GM19025 (cell line): ENCODE results near the gene MCOLN3.
A peak's percentile ranks its signal among the peaks of the same experiment; 100 is the strongest.
"Not testable (repeated sequence)": the region's sequence is repeated elsewhere in the genome, so short reads cannot be mapped to it uniquely, and the experiment has no call there.

Source experiments
- ATAC-seq: cut with Tn5 transposase; IDR thresholded peaks from one replicate; pipeline ENCODE4 v1.9.1; 2021; ENCODE audit warnings: mild to moderate bottlenecking, low read depth, moderate library complexity; ENCODE audit not compliant: unreplicated experiment

The MCOLN3 gene

DNA sequence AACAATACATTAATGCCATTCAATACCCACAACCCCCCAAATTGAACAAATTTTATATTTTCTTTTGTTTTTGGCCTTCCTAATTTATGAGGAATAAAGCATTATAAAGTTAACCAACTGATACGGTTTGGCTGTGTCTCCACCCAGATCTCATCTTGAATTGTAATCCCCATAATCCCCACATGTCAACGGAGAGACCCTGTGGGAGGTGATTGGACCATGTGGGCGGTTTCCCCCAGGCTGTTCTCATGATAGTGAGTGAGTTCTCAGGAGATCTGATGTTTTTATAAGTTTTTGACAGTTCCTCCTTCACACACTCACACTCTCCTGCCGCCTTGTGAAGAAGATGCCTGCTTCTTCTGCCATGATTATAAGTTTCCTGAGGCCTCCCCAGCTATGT, 6.4 kb upstream of the MCOLN3 start:
- ATAC-seq = no peak

DNA sequence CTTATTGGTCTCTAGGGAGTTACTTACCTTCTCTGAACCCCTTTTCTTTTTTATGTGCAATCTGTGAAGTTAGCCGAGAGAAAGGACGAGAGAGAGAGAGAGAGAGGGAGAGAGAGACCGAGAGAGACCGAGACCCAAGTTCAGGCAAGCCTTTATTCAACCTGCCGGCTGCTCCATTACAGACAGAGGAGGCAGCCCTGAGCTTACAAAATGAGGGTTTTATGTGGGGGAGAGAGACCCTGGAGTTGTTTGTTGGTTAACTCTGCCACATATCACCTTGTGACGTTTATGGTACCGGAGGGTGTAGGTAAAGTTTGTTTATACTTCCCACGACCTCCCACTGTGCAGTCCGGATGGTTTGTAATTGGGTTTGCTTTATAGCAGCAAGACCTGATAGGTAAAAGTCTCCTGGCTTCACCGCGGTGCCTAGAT, 1.5 kb upstream of the MCOLN3 start:
- no peak for ATAC-seq

DNA sequence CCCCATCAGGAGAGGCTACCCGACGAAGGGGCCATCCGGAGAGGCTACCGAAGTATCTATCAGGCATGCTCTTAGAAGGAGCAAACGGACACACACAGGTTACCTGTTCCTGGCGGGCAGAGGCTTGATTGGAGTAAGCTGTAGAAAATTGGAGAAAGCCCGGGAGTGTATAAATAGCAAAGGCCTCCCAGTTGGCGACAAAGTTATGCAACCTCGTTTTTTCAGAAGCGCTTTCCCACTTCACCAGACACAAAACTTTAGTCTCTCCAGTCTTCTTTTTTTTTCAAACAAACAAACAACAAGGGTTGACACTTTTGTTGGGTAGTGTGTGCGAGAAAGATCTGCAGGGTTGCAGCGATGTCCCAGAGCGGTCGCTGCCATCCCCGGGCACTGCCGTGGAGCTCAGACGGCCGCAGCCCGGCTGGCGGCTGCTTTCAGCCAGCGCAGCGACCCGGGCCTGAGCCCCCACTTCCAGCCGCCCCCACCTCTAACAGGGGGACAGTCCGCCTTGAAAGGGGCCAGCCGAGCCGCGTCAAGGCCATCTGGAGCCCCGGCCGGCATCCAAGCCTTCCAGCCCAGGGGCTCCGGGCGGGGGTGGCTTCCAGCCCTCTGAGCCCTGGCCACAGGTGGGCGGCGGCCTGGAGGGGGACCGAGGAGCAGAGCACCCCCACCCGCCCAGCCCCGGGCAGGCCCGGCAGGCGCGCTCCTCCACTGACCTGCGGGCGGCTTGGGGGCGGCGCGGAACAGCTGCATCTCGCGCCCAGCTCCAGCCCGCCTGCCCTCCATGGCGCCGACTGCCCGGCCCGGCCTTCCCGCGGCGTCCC, 616 bp downstream of the MCOLN3 start:
- peak; percentile 47 for ATAC-seq

DNA sequence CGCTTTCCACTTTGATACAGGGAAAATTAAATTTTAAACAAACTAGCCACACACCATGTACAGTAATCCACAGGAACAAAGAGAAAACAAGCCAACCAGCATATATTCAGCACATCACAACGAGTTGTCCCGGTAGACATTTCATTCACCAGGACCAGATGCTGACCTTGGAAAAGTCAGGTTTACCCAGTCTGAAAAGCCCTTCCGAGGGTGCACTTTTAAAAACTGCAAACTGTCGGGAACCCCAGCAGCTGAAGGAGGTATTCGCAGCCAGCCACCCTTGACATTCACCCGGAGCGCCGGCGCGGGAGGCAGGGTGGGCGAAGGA, 1.2 kb downstream of the MCOLN3 start:
- ATAC-seq = no peak

DNA sequence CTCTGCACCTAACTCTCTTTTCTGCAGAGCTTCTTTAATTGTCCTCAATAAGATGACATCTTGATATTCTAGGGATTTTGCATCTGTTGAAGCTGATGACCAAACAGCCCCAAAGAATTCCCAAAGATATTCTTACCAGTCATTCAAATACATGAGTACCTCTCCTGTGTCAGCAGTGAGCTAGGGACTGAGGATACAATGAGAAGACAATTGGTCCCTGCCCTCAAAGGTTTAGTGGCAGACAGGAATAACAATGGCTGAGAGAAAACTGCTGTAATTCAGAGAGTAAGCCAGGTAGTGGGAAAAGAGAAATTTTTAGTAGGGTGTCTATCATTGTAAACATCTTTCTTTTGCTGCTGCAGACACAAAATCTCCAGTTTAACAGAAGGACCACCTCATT, 5.9 kb downstream of the MCOLN3 start:
- no peak for ATAC-seq

DNA sequence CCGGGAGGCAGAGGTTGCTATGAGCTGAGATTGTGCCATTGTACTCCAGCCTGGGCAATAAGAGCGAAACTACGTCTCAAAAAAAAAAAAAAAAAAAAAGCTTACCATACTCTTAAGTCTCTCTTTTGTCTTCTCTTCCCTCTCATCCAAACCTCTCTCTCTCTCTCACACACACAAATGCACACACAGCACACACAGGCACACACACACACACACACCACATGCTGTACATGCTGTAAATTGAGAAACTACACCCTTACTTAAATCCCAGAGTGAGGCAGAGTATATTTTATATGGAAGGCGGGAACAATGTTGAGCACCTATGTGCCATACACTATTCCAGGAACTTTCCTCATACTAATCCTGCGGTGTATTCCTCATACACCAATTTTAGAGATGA, 6.5 kb downstream of the MCOLN3 start:
- no peak for ATAC-seq

DNA sequence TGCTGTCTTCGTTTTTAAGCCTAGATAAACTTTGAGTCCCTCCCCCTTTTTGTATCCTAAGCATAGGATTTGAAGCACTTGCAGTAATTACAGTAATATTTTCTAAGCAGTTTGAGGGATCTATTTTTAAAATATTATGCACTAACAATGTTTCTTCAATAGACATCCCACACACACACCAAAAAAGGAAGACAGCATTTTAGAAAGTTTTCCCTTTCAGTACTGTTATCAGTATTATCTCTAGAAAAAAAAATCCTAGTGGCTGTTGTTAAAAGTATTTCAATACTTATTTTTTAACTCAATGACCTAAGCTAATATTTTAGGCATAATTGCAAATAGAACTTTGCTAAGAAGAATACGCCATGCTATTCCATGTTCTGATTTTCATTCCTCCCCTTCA, 15.1 kb downstream of the MCOLN3 start:
- ATAC-seq = no peak

DNA sequence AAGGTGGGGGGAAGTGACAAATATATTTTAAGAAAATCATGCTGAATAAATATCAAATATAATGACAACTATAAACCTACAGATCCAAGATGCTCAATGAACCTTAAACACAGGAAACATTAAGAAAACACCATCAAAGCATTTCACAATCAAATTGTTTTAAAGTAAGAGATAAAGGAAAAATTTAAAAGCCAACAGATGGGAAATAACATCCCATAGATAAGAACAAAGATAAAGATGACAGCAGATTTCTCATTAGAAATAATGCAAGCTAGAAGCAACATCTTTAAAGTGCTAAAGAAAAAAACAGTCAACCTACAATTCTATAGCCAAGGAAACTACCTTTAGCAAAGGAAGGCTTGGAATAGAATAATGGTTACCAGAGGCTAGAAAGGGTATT, 17.8 kb downstream of the MCOLN3 start:
- ATAC-seq = no peak

DNA sequence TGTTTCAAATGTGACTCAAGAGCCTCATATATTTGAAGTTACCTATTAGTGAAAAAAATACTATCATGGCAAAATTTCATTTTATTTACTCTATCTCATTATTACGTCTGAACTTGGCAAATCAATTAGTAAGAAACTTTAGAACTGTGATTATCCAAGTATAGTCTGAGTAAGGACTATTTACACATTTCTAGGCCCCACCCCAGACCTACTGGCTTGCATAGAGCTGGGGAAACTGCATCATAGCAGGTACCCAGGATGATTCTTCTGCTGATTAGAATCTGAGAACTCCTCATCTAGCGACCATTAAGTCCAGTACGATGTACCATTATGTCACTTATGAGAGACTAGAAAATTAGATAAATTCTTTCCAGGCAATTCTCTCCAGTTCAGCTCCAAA, 20.1 kb downstream of the MCOLN3 start:
- ATAC-seq = no peak

DNA sequence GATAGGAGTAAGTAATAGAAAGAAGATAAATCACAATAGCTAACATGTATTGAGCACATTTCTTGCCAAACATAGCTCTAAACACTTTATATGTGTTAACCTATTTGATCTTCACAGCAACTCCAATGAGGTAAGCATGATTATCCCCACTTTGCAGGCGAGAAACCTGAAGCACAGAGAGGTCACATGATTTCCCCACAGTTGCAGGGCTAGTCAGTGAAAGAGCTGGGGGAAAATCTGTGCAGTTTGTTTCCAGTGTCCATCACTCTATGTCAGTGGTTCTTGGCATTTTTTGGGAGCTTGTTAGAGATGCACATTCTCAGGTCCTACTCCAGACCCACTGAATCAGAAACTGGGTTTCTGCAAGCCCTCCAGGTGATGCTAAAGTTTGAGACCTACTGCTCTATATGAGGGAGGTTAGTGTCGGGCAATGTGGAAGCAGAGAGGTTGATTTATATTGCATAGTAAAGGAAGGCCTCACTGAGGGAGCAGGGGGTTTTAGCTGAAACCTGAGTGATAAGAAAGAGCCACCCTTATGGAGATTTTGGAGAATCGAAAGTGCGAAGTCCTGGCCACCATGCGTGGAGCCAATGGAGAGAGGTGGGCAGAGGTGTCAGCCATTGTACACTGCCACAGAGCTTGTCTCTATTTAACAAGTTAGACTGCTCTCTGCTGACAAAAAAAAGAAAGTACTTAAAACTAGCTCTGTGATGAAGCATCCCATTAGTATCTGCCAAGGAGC, 20.9 kb downstream of the MCOLN3 start:
- ATAC-seq = peak; percentile 83

DNA sequence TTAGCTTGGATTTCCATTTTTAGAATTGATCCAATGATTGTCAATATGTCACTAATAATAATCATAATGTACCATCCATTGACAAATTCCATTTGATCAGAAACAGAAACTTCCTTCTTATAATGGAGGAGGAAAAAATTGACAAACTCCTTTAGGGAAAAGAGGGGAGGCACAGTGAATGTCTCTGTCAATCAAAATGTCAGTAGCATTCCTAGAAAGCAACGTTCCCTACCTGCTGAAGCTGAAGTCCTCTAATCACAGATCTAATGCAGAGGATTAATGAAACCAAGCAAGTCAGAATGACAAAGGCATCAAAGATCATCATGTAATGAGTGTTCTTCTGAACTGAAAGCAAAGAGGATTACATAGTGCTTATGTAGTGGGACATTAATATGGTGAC, 22.4 kb downstream of the MCOLN3 start:
- ATAC-seq = no peak

DNA sequence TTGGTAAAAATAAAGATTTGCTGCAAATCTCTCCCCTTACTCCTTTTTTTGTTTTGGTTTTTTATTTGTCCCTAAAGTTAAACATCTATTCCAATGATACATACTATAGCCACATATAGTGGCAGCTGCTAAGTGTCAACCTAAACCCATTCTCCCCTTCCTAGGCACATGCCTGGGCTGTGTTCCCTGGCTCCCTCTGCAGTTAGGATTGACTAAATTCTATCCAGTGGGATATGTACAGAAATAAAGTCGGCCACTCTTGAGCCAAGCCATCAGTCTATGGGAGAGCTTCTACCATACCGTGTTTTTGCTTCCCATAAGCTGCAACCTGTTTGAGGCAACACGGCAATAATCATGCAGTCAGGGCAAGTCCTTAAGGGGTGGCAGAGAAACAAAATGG, 23.6 kb downstream of the MCOLN3 start:
- no peak for ATAC-seq

DNA sequence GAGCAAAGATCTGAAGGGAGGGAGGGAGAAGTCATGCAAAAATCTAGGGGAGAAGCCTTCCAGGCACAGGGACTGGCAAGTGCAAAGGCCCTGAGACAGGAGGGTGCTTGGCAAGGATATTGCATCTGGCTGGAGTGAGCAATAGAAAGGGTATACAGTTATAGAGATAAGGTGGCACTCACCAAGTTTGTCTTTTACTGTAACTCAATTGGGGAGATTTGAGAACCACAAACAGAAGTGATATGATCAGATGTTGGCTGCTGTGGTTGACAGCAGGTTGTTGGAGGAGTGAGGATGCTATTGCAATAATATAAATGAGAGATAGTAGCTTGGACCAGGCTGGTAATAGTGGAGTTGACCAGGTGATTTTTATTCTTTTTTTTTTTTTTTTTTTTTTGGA, 25.6 kb downstream of the MCOLN3 start:
- no peak for ATAC-seq

DNA sequence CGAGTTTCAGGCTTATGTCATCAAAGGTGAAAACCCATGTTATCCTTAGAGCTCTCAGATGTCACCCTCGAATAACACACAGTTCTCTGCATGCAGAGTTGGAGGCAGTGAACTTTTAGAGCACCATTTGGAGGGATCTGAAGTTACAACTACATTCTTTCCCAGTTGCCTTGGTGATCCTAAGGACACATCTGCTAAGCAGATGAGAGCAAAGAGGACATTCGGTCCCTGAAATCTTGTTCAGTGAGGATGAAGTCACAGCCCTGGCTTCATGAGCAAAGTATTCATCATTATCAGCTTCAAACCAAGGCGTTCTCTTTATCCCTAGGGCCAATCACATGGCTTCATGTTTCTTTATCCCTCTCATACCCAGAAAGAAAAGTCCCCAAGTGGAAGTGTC, 28.3 kb downstream of the MCOLN3 start:
- no peak for ATAC-seq

DNA sequence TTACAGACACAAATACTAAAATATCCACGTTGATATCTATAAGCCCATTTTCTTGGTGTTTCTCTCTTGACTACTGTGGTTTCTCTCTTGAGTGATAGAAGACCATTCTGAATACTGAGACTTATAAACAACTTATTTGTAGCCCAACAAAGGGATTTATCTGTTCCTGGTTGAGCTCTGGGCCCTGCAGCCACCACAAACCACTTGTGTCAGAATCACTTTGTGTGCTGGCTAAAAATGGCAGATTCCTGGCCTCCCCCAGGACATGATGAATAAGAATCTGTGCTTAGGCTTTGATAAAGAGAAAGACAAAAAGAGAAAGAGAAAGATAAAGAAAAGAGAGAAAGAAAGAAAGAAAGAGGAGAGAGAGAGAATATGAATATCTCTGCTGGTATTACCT, 32.5 kb downstream of the MCOLN3 start:
- ATAC-seq = no peak

DNA sequence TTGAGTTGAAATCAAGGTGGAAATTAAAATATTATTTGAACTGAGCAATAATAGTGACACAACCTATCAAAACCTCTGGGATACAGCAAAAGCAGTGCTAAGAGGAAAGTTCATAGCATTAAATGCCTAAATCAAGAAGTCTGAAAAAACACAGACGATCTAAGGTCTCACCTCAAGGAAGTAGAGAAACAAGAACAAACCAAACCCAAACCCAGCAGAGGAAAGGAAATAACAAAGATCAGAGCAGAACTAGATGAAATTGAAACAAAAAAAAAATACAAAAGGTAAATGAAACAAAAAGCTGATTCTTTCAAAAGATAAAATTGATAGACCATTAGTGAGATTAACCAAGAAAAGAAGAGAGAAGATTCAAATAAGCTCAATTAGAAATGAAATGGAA, 42.7 kb downstream of the MCOLN3 start:
- not testable (repeated sequence) for ATAC-seq

DNA sequence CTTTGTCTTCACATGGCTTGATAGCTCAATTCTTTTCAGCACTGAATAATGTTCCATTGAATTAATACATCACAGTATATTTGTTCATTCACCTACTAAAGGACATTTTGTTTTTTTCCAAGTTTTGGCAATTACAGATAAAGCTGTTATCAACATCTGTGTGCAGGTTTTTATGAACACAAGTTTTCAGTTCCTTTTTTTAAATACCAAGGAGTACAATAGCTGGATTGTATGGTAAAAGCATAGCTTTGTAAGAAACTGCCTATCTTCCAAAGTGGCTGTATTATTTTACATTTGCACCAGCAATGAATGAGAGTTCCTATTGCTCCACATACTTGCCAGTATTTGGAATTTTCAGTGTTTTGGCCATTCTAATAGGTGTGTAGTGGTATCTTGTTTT, 46.6 kb downstream of the MCOLN3 start:
- no peak for ATAC-seq

DNA sequence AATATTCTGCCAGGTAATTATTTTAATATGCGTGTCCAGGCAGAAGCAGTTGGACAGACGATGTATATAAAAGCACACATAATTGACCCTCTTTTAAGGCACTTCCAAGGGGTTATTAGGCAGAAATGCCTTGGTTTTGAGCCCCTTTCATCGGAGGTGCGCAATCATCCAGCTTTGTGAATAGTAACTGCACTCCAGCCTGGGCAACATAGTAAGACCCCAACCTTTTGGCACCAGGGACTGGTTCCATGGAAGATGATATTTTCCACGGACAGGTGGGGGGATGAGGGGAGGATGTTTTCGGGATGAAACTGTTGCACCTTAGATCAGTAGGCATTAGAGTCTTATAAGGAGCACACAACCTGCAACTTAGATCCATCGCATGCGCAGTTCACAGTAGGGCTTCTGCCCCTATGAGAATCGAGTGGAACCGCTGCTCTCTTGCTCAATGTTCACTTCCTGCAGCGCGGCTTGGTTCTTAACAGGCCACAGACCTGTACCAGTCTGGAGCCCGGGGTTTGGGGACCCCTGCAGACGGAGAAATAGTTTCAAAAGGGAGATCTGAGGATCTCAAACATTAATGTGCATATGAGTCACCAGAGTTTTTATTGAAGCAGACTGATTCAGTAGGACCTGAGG, 49.5 kb downstream of the MCOLN3 start:
- peak; percentile 44 for ATAC-seq

DNA sequence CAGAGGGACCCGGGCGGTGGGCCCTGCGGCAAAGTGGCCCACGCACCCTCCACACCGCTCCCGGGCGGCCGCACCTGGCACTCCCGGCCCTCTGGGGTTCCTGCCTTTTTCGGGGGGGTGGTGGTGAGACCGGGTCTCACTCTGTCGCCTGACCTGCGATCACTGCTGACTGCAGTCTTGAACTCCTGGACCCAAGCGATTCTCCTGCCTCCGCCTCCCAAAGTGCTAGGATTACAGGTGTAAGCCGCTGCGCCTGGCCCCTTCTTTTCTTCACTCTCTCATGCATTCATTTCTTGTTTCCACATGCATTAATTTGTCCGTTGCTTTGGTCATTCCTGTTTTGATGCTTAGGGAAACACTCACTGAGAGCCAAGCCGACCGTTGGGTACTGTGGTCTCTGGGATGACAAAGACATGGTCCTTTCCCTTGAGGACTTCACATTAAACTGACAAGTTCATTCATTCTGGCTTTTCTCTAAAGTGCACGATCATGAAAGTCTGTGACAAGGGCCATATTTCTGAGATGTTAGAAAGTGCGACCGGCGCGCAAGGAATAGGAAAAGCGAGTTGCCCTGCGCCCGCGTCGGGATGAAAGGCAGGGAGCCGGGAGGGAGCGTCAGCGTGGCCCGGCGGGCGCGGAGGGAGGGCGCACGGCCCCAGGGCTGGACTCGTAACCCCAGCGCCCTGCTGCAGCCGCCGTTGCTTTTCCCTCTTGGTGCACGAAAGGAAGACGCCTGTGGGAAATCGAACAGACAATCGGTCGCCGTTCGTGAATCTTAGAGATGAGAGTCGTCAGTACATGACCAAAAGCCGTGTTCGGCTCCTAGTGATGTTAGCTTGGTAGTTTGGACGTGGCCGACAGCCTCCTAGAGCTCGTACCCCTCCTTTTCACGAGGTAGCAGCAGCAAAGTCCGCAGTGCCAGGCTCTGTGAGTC, 50.4 kb downstream of the MCOLN3 start:
- ATAC-seq = no peak

DNA sequence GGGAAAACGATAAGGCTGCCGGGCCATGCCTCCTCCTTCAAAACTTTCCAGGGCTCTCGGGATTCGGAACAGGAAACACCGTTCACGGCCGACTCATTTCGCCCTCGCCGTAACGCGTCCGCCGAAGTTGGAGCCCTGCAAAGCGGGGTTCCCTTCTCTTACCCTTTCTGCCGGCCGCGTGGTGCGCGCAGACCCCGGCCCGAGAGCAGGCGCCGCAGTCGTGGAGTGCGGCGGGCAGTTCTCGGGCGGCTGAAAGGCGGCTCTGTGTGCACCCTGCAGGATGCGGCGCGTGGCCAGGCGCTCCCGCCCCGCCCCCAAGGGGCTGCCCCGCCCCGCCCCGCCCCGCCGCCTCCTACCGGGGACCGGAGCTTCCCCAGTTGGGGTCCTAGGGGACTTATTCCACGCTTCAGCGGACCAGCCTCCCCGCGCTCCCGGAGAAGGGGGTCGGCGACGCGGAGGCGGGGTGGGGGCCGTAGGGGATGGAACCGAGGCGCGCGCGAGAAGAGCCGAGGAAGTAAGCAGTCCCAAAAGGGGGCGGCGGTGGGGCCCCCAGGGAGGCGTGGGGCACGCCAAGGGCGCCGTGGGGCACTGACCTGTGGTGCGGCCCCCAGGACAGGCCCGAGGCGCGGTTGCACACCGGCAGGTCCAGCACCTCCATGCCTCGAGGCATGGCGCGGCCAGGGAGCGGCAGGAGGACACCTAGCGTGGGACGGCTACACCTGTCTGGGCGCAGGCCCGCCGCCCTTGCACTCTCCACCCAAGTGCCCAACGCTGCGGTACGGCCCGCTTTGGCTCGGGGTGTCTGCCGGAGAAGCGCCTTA, 51.2 kb downstream of the MCOLN3 start, which contains the start of gene MCOLN2:
TSS of gene MCOLN2 (minus strand) at position 268 of the 821 bp plus-strand sequence. CDS start at position 27, 241 bp downstream.
- ATAC-seq = peak; percentile 48
